Measurements from ENCODE around the gene TMEM74B.

GRCh38 chr20:1207293-1207878, 22.6 kb upstream of the TMEM74B start:
- TF ChIP-seq CTCF (conservative IDR thresholded peaks at IDR 0.05; ENCODE audit: low read length): no peak
- TF ChIP-seq EZH2phosphoT487 (IDR thresholded peaks at IDR 0.05; ENCODE audit: borderline replicate concordance): no peak

Measured in Loucy (cell line).